ENCODE results near the gene TAOK2.

GRCh38 chr16:30028438-30029076 lies 54.9 kb downstream of the TAOK2 start:
- no peak for TF ChIP-seq POLR2AphosphoS5 (IDR thresholded peaks at IDR 0.05; ENCODE audit: low read depth, low read length)
- TF ChIP-seq, protein P1, sequence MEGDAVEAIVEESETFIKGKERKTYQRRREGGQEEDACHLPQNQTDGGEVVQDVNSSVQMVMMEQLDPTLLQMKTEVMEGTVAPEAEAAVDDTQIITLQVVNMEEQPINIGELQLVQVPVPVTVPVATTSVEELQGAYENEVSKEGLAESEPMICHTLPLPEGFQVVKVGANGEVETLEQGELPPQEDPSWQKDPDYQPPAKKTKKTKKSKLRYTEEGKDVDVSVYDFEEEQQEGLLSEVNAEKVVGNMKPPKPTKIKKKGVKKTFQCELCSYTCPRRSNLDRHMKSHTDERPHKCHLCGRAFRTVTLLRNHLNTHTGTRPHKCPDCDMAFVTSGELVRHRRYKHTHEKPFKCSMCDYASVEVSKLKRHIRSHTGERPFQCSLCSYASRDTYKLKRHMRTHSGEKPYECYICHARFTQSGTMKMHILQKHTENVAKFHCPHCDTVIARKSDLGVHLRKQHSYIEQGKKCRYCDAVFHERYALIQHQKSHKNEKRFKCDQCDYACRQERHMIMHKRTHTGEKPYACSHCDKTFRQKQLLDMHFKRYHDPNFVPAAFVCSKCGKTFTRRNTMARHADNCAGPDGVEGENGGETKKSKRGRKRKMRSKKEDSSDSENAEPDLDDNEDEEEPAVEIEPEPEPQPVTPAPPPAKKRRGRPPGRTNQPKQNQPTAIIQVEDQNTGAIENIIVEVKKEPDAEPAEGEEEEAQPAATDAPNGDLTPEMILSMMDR (IDR thresholded peaks at IDR 0.05), result no peak

All from Panc1 (cell line).